Uterus (tissue), 2 donors: Measurements from ENCODE around the gene EPHA7.

ENCODE experiments used
- CTCF ChIP-seq, 4 experiments: fragments of 200-600 bp in 2 of 4; fragments of 450-650 bp in 2 of 4; sonication (generic) in 2 of 4; IDR thresholded peaks; one replicate each; pipeline ENCODE4 v1.5.1; 2016 to 2019; ENCODE audit warnings: antibody characterized with exemption in 4 of 4, mild to moderate bottlenecking in 2 of 4, moderate library complexity in 1 of 4
- POLR2A ChIP-seq, 2 donors: fragments of 450-650 bp; IDR thresholded peaks; one replicate each; pipeline ENCODE4 v1.6.1; 2016; ENCODE audit warnings: antibody characterized with exemption in 2 of 2, mild to moderate bottlenecking in 1 of 2, moderate library complexity in 1 of 2

GRCh38 chr6:93468291-93468690 lies 48.9 kb upstream of the EPHA7 start:
- TF ChIP-seq POLR2A (IDR thresholded peaks at IDR 0.05) (no peak), CTCF (IDR thresholded peaks at IDR 0.05) (no peak)
